Gastroesophageal sphincter (tissue), 4 donors: ENCODE data around the gene MCF2L2. TPM values are rescaled to one million over a fixed set of nuclear protein-coding genes. Genes with fewer than 3 reads are reported as not detected.

Experiments used
- ATAC-seq: fragments of 150-250 bp; one replicate; pipeline ENCODE4 v1.9.1; 2016; ENCODE audit warnings: mild to moderate bottlenecking, moderate library complexity
- H3K27ac ChIP-seq, 4 donors: fragments of 200-600 bp; sonication (generic) in 3 of 4; 1 replicate in 3 of 4; 2 replicates in 1 of 4; pipeline ENCODE4 v1.5.1; 2016 to 2019
- H3K27me3 ChIP-seq: fragments of 200-600 bp; sonication (generic); one replicate; pipeline ENCODE4 v1.5.1; 2019
- H3K36me3 ChIP-seq, 2 donors: fragments of 200-600 bp; sonication (generic); one replicate each; pipeline ENCODE4 v1.5.1; 2019; ENCODE audit warnings: control low read depth in 1 of 2
- H3K4me1 ChIP-seq, 3 donors: fragments of 200-600 bp; sonication (generic); 1 replicate in 2 of 3; 2 replicates in 1 of 3; pipeline ENCODE4 v1.5.1; 2016 to 2019; ENCODE audit warnings: control low read depth in 2 of 3
- H3K4me3 ChIP-seq, 2 donors: fragments of 200-600 bp; sonication (generic); one replicate each; pipeline ENCODE4 v1.5.1; 2019; ENCODE audit warnings: mild to moderate bottlenecking in 1 of 2, moderate library complexity in 1 of 2
- H3K9me3 ChIP-seq, 3 donors: fragments of 200-600 bp; sonication (generic); one replicate each; pipeline ENCODE4 v1.5.1; 2017 to 2019; ENCODE audit warnings: control low read depth in 2 of 3
- CTCF ChIP-seq, 4 experiments: fragments of 200-600 bp in 2 of 4; fragments of 450-650 bp in 2 of 4; sonication (generic) in 1 of 4; IDR thresholded peaks; one replicate each; pipeline ENCODE4 v1.5.1; 2017 to 2019; ENCODE audit warnings: antibody characterized with exemption in 4 of 4, mild to moderate bottlenecking in 2 of 4, moderate library complexity in 2 of 4
- EP300 ChIP-seq: sonication (generic); formaldehyde crosslinking; IDR thresholded peaks from one replicate; pipeline ENCODE4 v1.6.1; 2017; ENCODE audit warnings: antibody characterized with exemption, mild to moderate bottlenecking
- POLR2A ChIP-seq, 2 donors: fragments of 450-650 bp; IDR thresholded peaks; one replicate each; pipeline ENCODE4 v1.6.1; 2017; ENCODE audit warnings: antibody characterized with exemption in 2 of 2, mild to moderate bottlenecking in 2 of 2, moderate library complexity in 1 of 2
- POLR2AphosphoS5 ChIP-seq: sonication (generic); formaldehyde crosslinking; IDR thresholded peaks from one replicate; pipeline ENCODE4 v1.6.1; 2017; ENCODE audit warnings: antibody characterized with exemption
- WGBS, 2 donors: methylation state at CpG; one replicate each; pipeline ENCODE4 v1.1.5; 2018; ENCODE audit warnings: low coverage in 1 of 2; 5-methylcytosine and 5-hydroxymethylcytosine counted together
- total RNA-seq, 4 donors: library from RNA; depleted of rRNA; stranded (reverse); fragments of >200 nt; gene quantifications; one replicate each; pipeline ENCODE4 v1.1.0, GENCODE V29; 2016

The MCF2L2 gene
- total RNA-seq, 4 donors from 2014 or later, result 0.67 to 4.0 (median 2.7) TPM

GRCh38 chr3:183192650-183193300 lies 235.6 kb downstream of the MCF2L2 start:
- no peak overlapping the region for H3K4me3 ChIP-seq
- no peak for TF ChIP-seq EP300
- no peak for TF ChIP-seq POLR2A (IDR thresholded peaks at IDR 0.05)
- no peak for TF ChIP-seq CTCF (IDR thresholded peaks at IDR 0.05)
- TF ChIP-seq POLR2AphosphoS5, result no peak
- WGBS, 2 donors, result 89 to 93% methylated on average over 3 to 6 of the region's 7 CpGs

GRCh38 chr3:183189641-183190040 lies 238.8 kb downstream of the MCF2L2 start:
- no peak for ATAC-seq
- Histone ChIP-seq H3K27me3 (no peaks in the 10 kb centered on the region), H3K4me1 (peaks cover 0 to 8% (median 0%) of the 10 kb centered on the region in 3 donors), H3K27ac (no peak overlapping the region), H3K4me3 (no peak overlapping the region), H3K9me3 (no peaks in the 10 kb centered on the region), H3K36me3 (no peaks in the 10 kb centered on the region)
- TF ChIP-seq POLR2A (IDR thresholded peaks at IDR 0.05) (no peak), EP300 (no peak), POLR2AphosphoS5 (no peak), CTCF (IDR thresholded peaks at IDR 0.05) (no peak)
- 67 to 80% methylated on average over 1 of the region's 4 CpGs for WGBS, 2 donors

More at GRCh38 chr3:183192650-183193300, 235.6 kb downstream of the MCF2L2 start:
- Histone ChIP-seq H3K27ac (no peak overlapping the region), H3K36me3 (no peaks in the 10 kb centered on the region), H3K27me3 (no peaks in the 10 kb centered on the region), H3K9me3 (no peaks in the 10 kb centered on the region), H3K4me1 (peaks cover 0 to 8% (median 0%) of the 10 kb centered on the region in 3 donors)
- no peak for ATAC-seq

GRCh38 chr3:183188895-183189462 lies 239.4 kb downstream of the MCF2L2 start:
- Histone ChIP-seq H3K36me3 (no peaks in the 10 kb centered on the region), H3K27me3 (no peaks in the 10 kb centered on the region), H3K4me1 (peaks cover 0 to 8% (median 0%) of the 10 kb centered on the region in 3 donors), H3K9me3 (no peaks in the 10 kb centered on the region), H3K4me3 (no peak overlapping the region), H3K27ac (no peak overlapping the region)
- WGBS, 2 donors, result 88 to 90% methylated on average over 2 to 5 of the region's 7 CpGs
- peak in 1 of 4 experiments; percentile 34 for TF ChIP-seq CTCF (IDR thresholded peaks at IDR 0.05)
- TF ChIP-seq POLR2A (IDR thresholded peaks at IDR 0.05), result no peak
- TF ChIP-seq POLR2AphosphoS5, result no peak
- ATAC-seq, result no peak

GRCh38 chr3:183185696-183186095 lies 242.7 kb downstream of the MCF2L2 start:
- no peaks in the 10 kb centered on the region for H3K9me3 ChIP-seq
- no peak for ATAC-seq
- no peak overlapping the region for H3K27ac ChIP-seq
- 22 to 24% methylated on average over 3 to 4 of the region's 4 CpGs for whole genome bisulfite sequencing, 2 donors
- peaks cover 0 to 8% (median 0%) of the 10 kb centered on the region in 3 donors for H3K4me1 ChIP-seq
- H3K36me3 ChIP-seq, result no peaks in the 10 kb centered on the region
- H3K27me3 ChIP-seq, result peaks cover 13% of the 10 kb centered on the region
- H3K4me3 ChIP-seq, result no peak overlapping the region
- TF ChIP-seq POLR2A (IDR thresholded peaks at IDR 0.05), result no peak
- no peak for TF ChIP-seq CTCF (IDR thresholded peaks at IDR 0.05)
- no peak for TF ChIP-seq EP300
- no peak for TF ChIP-seq POLR2AphosphoS5
